HCEC 1CT (cell line): ENCODE data around the gene THAP11.
A peak's percentile ranks its signal among the peaks of the same experiment; 100 is the strongest.
"Not testable (repeated sequence)": the region's sequence is repeated elsewhere in the genome, so short reads cannot be mapped to it uniquely, and the experiment has no call there.

ENCODE experiments used
- DNase-seq: peaks from one replicate; pipeline ENCODE4 v3.0.0-alpha.2; 2017

The THAP11 gene

GRCh38 chr16:67864044-67864443 is 21.9 kb downstream of the THAP11 start:
- DNase-seq, result not testable (repeated sequence)

GRCh38 chr16:67864594-67864993 is 22.5 kb downstream of the THAP11 start:
- DNase-seq, result no peak

- DNase-seq, result peak; percentile 61
Observed at GRCh38 chr16:67865318-67865717, 23.2 kb downstream of the THAP11 start.

GRCh38 chr16:67868290-67868689 is 26.2 kb downstream of the THAP11 start:
- DNase-seq, result no peak

- no peak for DNase-seq
Observed at GRCh38 chr16:67869653-67870052, 27.5 kb downstream of the THAP11 start.

GRCh38 chr16:67871256-67871655 is 29.1 kb downstream of the THAP11 start:
- no peak for DNase-seq

- DNase-seq, result no peak
Observed at GRCh38 chr16:67872131-67872630, 30.1 kb downstream of the THAP11 start.

GRCh38 chr16:67872631-67873434 is 30.7 kb downstream of the THAP11 start, which contains the start of gene EDC4:
TSS of gene EDC4 (plus strand) at chr16:67873052. CDS start at chr16:67873262, 210 bp downstream.
- peak; percentile 61 for DNase-seq

GRCh38 chr16:67873435-67874370 is 31.6 kb downstream of the THAP11 start:
- DNase-seq, result no peak

GRCh38 chr16:67874372-67874771 is 32.3 kb downstream of the THAP11 start:
- DNase-seq, result no peak

GRCh38 chr16:67877064-67877463 is 34.9 kb downstream of the THAP11 start:
- no peak for DNase-seq

- DNase-seq, result no peak
Observed at GRCh38 chr16:67878232-67878631, 36.1 kb downstream of the THAP11 start.

- no peak for DNase-seq
Observed at GRCh38 chr16:67878846-67879245, 36.7 kb downstream of the THAP11 start.

GRCh38 chr16:67879462-67879861 is 37.3 kb downstream of the THAP11 start:
- DNase-seq, result no peak

- no peak for DNase-seq
Observed at GRCh38 chr16:67879936-67880335, 37.8 kb downstream of the THAP11 start.

- no peak for DNase-seq
Observed at GRCh38 chr16:67880584-67880983, 38.5 kb downstream of the THAP11 start.

- no peak for DNase-seq
Observed at GRCh38 chr16:67881621-67882161, 39.6 kb downstream of the THAP11 start.

- no peak for DNase-seq
Observed at GRCh38 chr16:67882374-67883145, 40.4 kb downstream of the THAP11 start.

- DNase-seq, result no peak
Observed at GRCh38 chr16:67883146-67883871, 41.2 kb downstream of the THAP11 start.

- DNase-seq, result peak; percentile 30
Observed at GRCh38 chr16:67883872-67884261, 41.7 kb downstream of the THAP11 start.

- DNase-seq, result peak; percentile 88
Observed at GRCh38 chr16:67884684-67885083, 42.6 kb downstream of the THAP11 start, which contains the start of gene NRN1L. TSS of gene NRN1L (plus strand) at chr16:67884885. CDS start at chr16:67884904, 19 bp downstream.

- DNase-seq, result no peak
Observed at GRCh38 chr16:67885545-67885944, 43.4 kb downstream of the THAP11 start.
